Ovary (tissue), 3 donors: ENCODE results near the gene ZSWIM6.

Experiments
- EP300 ChIP-seq: sonication (generic); formaldehyde crosslinking; IDR thresholded peaks from one replicate; pipeline ENCODE4 v1.6.1; 2017; ENCODE audit warnings: antibody characterized with exemption
- POLR2A ChIP-seq: fragments of 450-650 bp; IDR thresholded peaks from one replicate; pipeline ENCODE4 v1.6.1; 2017; ENCODE audit warnings: antibody characterized with exemption, mild to moderate bottlenecking, moderate library complexity
- TF ChIP-seq, protein P1 (sequence below), 3 donors: fragments of 450-650 bp in 2 of 3; fragments of 200-600 bp in 1 of 3; IDR thresholded peaks; one replicate each; pipeline versions ENCODE4 v1.5.1 to v1.8.0; 2016 to 2022; ENCODE audit warnings: antibody characterized with exemption in 3 of 3, mild to moderate bottlenecking in 1 of 3
- donor health status: DM: no; HTN: no; CAD: no.

DNA sequence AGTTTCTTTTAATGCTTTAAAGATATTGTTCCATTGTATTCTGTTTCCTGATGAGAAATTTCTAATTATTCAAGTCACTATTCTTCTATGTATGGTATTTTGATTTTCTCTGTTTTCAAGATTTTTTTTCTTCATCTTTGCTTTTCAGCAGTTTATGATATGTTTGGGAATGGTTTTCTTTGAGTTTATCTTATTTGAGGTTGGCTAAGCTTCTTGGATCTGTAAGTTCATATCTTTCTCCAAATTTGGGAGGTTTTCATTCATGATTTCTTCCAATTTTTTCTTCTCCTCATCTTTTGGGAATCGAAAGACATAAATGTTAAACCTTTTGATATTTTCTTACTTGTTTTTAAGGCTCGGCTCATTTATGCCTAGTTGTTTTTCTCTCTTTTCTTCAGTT is 184.9 kb downstream of the ZSWIM6 start:
- TF ChIP-seq, protein P1, sequence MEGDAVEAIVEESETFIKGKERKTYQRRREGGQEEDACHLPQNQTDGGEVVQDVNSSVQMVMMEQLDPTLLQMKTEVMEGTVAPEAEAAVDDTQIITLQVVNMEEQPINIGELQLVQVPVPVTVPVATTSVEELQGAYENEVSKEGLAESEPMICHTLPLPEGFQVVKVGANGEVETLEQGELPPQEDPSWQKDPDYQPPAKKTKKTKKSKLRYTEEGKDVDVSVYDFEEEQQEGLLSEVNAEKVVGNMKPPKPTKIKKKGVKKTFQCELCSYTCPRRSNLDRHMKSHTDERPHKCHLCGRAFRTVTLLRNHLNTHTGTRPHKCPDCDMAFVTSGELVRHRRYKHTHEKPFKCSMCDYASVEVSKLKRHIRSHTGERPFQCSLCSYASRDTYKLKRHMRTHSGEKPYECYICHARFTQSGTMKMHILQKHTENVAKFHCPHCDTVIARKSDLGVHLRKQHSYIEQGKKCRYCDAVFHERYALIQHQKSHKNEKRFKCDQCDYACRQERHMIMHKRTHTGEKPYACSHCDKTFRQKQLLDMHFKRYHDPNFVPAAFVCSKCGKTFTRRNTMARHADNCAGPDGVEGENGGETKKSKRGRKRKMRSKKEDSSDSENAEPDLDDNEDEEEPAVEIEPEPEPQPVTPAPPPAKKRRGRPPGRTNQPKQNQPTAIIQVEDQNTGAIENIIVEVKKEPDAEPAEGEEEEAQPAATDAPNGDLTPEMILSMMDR (IDR thresholded peaks at IDR 0.05), result no peak
- no peak for TF ChIP-seq POLR2A
- no peak for TF ChIP-seq EP300
